Ascending aorta (tissue), 2 donors: ENCODE measurements around the gene CMTR1. TPM values are rescaled to one million over a fixed set of nuclear protein-coding genes. Genes with fewer than 3 reads are reported as not detected.

Experiments
- DNase-seq, 2 donors: peaks; one replicate each; pipeline ENCODE4 v3.0.0-alpha.2; 2019; ENCODE audit warnings: low spot score in 2 of 2
- H3K27ac ChIP-seq, 2 donors: fragments of 200-600 bp; sonication (generic); one replicate each; pipeline ENCODE4 v1.5.1; 2016 to 2017; ENCODE audit warnings: mild to moderate bottlenecking in 1 of 2
- H3K27me3 ChIP-seq: fragments of 200-600 bp; sonication (generic); one replicate; pipeline ENCODE4 v1.5.1; 2017
- H3K36me3 ChIP-seq, 2 donors: fragments of 200-600 bp; sonication (generic); one replicate each; pipeline ENCODE4 v1.5.1; 2016
- H3K4me1 ChIP-seq, 2 donors: fragments of 200-600 bp; sonication (generic); one replicate each; pipeline ENCODE4 v1.5.1; 2016 to 2017; ENCODE audit warnings: mild to moderate bottlenecking in 1 of 2
- H3K4me3 ChIP-seq, 2 donors: fragments of 200-600 bp; sonication (generic); one replicate each; pipeline ENCODE4 v1.5.1; 2016 to 2017; ENCODE audit warnings: mild to moderate bottlenecking in 1 of 2
- H3K9me3 ChIP-seq, 2 donors: fragments of 200-600 bp; sonication (generic); one replicate each; pipeline ENCODE4 v1.5.1; 2016
- intact Hi-C: fragments of 100-400 bp; cut with DNase I; formaldehyde crosslinking; loops from one replicate; pipeline ENCODE4 v1.15.1; 2023
- total RNA-seq: library from RNA; depleted of rRNA; stranded (reverse); fragments of >200 nt; gene quantifications from one replicate; pipeline ENCODE4 v1.1.0, GENCODE V29; 2016
- TF ChIP-seq, protein P1 (sequence below), 3 experiments: fragments of 200-600 bp in 2 of 3; fragments of 450-650 bp in 1 of 3; sonication (generic) in 2 of 3; IDR thresholded peaks; one replicate each; pipeline ENCODE4 v1.5.1; 2016 to 2019; ENCODE audit warnings: antibody characterized with exemption in 3 of 3, mild to moderate bottlenecking in 1 of 3, moderate library complexity in 1 of 3

Gene CMTR1
- total RNA-seq, 1 donor from 2014 or later = 24.5 TPM

DNA sequence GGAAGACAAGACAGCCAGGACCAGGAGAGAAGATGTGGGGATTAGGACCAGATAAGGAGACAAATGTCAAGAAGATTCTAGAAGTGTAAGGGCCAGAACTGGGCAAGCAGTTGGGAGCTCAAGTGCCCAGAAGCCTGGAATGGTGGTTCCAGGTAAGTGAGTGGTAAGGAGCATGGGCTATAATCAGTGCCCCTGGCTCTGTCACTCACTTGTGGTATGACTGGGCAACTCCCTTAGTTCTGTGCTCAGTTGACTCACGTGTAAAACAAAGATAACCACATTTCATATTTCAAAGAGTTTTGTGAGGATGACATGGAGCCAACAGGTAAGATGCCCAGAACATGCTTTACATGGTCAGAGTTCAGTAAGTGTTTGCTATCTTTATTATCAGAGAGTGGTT lies 55.5 kb downstream of the CMTR1 start:
- TF ChIP-seq, protein P1, sequence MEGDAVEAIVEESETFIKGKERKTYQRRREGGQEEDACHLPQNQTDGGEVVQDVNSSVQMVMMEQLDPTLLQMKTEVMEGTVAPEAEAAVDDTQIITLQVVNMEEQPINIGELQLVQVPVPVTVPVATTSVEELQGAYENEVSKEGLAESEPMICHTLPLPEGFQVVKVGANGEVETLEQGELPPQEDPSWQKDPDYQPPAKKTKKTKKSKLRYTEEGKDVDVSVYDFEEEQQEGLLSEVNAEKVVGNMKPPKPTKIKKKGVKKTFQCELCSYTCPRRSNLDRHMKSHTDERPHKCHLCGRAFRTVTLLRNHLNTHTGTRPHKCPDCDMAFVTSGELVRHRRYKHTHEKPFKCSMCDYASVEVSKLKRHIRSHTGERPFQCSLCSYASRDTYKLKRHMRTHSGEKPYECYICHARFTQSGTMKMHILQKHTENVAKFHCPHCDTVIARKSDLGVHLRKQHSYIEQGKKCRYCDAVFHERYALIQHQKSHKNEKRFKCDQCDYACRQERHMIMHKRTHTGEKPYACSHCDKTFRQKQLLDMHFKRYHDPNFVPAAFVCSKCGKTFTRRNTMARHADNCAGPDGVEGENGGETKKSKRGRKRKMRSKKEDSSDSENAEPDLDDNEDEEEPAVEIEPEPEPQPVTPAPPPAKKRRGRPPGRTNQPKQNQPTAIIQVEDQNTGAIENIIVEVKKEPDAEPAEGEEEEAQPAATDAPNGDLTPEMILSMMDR (IDR thresholded peaks at IDR 0.05) = no peak
- Histone ChIP-seq H3K27ac (no peak overlapping the region), H3K4me3 (no peak overlapping the region), H3K27me3 (no peaks in the 10 kb centered on the region), H3K36me3 (peaks cover 11% of the 10 kb centered on the region in 2 donors), H3K9me3 (no peaks in the 10 kb centered on the region), H3K4me1 (no peaks in the 10 kb centered on the region)
- no peak for DNase-seq
- intact Hi-C loops = loop anchor here (10.0 kb wide), 1 partner anchor 1006 kb away; no protein-coding TSS in a partner anchor

DNA sequence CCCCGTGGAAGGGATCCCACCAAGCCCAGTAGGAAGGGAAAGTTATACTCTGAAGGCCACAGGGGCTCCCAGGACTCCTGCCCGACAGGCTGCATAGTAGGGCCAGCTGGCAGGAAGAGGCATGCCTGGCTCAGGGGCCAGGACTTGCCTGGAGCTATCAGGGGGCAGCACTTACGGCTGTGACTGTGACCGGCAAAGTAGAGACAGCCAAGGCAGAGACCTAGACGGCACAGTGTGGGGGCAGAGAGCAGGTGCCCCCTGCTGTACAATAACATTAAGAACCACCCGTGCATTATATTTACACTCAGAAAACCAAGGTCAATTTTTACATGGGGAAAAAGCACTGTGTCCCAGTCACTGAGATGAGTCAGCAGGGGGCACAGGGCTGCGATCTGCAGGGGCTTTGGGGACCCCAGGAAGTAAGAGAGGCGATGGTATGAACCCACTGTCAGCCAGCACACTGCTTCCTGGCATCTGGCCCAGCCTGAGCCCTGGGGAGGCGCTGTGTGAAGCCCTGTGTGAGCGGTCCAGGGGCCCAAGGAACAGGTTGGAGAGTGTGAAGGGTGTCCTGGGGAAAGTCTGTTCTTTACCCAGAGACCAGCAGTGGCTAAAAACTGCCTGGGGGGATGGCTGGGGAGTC lies 56.8 kb downstream of the CMTR1 start:
- Histone ChIP-seq H3K9me3 (no peaks in the 10 kb centered on the region), H3K27ac (no peak overlapping the region), H3K27me3 (no peaks in the 10 kb centered on the region), H3K36me3 (peaks cover 4 to 6% of the 10 kb centered on the region in 2 donors), H3K4me1 (no peaks in the 10 kb centered on the region), H3K4me3 (no peak overlapping the region)
- DNase-seq = no peak
- TF ChIP-seq, protein P1 (IDR thresholded peaks at IDR 0.05) = no peak
- intact Hi-C loops = loop anchor here (10.0 kb wide), 1 partner anchor 1005 kb away; no protein-coding TSS in a partner anchor

DNA sequence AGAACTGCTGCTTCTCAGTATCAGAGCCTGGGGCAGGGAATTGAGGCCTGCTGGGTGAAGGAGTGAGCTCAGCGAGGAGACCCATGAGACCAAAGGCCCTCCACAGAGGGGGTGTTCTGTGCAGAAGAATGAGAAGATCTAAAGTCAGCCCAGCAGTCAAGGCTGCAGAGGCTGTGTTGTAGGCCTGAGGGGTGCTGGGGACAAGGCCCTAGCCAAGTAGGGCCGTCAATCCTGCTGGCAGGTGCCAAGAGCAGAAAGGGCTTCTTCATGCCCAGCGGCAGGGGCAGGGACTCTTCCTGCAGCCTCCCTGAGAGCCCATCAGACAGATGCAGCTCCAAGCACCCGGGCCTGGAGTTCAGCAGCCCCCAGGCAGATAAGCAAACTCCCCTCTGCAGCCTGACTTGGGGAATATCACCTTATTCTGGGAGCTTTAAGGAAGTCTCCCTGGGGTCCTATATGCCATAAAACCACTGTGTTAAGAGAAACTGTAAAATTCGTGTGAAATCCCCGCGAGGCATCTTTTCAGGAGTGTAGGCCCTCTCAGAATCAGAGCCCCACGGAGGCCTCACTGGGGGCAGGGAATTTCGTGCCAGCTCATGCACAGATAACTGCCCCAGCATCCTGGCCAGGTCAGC lies 57.6 kb downstream of the CMTR1 start:
- TF ChIP-seq, protein P1 (IDR thresholded peaks at IDR 0.05) = no peak
- Histone ChIP-seq H3K4me3 (no peak overlapping the region), H3K9me3 (no peaks in the 10 kb centered on the region), H3K4me1 (no peaks in the 10 kb centered on the region), H3K27me3 (no peaks in the 10 kb centered on the region), H3K27ac (no peak overlapping the region), H3K36me3 (peaks cover 0 to 4% of the 10 kb centered on the region in 2 donors)
- intact Hi-C loops = no loop called here
- DNase-seq = no peak

DNA sequence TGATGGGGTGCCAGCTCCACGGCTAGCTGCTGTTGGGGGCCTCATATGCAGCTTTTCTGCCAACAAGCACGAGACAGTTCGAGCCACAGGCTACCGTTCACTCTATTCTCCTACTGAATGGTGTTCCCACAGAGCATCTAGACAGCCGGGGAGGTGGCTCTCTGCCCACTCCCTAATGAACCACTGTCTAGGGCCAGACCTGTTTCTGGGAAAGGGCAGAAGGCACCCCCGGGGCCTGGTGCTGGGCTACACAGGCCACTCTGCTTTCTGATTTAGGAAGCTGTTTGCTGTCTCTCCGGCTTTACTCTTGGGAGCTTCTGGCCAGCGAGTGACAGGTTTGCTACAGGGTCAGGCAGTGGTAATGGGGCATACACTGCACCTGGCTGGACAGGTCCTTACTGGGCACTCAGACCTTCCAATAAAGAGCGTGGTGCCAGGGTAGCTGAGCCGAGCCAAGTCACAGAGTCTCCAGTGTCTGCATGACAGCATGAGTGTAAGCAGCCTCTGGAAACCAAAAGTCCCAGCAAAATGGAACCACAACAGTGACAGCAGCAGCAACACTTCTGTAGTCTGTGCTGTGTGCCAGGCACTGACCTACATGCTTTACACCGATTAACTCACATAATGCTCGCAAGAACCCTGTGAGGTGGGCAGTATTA lies 58.3 kb downstream of the CMTR1 start:
- Histone ChIP-seq H3K27ac (no peak overlapping the region), H3K9me3 (no peaks in the 10 kb centered on the region), H3K4me3 (no peak overlapping the region), H3K36me3 (no peaks in the 10 kb centered on the region), H3K27me3 (no peaks in the 10 kb centered on the region), H3K4me1 (no peaks in the 10 kb centered on the region)
- TF ChIP-seq, protein P1 (IDR thresholded peaks at IDR 0.05) = no peak
- intact Hi-C loops = no loop called here
- DNase-seq = no peak

DNA sequence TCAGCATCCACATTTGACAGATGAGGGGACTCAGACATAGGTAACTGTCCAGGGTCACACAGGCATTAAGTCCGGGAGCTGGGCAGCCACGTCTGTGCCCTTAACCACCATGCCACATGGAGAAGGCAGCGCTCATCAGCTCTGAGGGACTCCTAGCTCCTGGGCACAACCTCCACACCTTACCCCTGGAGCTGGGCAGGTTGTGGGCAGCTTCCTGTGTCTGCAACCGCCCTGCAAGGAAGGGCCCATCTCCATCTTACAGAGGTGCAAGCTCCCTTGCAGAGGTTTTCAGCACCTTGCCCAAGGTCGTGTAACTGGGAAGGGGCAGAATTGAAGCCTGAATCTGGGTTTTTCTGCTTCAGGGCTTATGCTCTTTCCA lies 58.8 kb downstream of the CMTR1 start:
- no peaks in the 10 kb centered on the region for H3K9me3 ChIP-seq
- no peaks in the 10 kb centered on the region for H3K27me3 ChIP-seq
- DNase-seq = no peak
- H3K27ac ChIP-seq = no peak overlapping the region
- intact Hi-C loops = no loop called here
- TF ChIP-seq, protein P1 (IDR thresholded peaks at IDR 0.05) = no peak
- H3K36me3 ChIP-seq = no peaks in the 10 kb centered on the region
- no peak overlapping the region for H3K4me3 ChIP-seq
- no peaks in the 10 kb centered on the region for H3K4me1 ChIP-seq
